Erythroblast (primary cell): ENCODE results near the gene ZFYVE21.

Source experiments
- GATA1 ChIP-seq: IDR thresholded peaks from 2 replicates; pipeline ENCODE4 v1.6.1; 2011; ENCODE audit warnings: low read depth, mild to moderate bottlenecking, control low read depth, low read length, moderate library complexity
- POLR2A ChIP-seq: IDR thresholded peaks from 2 replicates; pipeline ENCODE4 v1.6.1; 2011; ENCODE audit warnings: mild to moderate bottlenecking, low read length

GRCh38 chr14:103744621-103745395 lies 29.2 kb downstream of the ZFYVE21 start:
- TF ChIP-seq POLR2A (no peak), GATA1 (no peak)
